ENCODE results near the gene NYAP1. TPM values are rescaled to one million over a fixed set of nuclear protein-coding genes. Genes with fewer than 3 reads are reported as not detected.

Gene NYAP1
- total RNA-seq, 2 donors from 2014 or later, result 0.92 to 0.95 TPM

DNA sequence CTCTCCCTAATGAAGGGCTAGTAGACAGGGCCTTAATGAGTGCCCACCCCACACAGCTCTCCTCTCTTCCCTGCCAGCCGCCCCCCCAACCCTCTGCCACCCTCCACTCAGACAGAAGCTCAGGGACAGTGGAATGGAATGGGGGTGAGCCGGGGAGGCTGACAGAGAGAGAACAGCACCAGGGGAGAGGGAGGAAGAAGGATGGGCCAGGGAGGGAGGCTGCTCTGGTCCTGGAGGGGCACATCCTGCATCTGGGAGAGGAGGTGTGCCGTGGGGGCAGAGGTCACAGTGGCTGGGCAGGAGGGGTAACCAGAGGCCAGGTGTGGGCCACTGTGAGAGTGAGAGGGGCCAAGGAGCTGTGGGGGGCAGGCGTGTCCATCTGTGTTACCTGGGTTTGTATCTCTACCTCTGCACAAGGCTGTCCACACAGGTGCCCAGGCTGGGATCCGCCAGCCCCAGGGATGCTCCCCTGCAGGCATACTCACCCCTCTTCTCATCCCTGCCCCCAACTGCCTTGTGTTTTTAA is 2.4 kb downstream of the NYAP1 start:
- no peak for ATAC-seq (ENCODE audit: insufficient number of reproducible peaks, low FRiP score, low read depth)
- peaks cover 5 to 7% of the 10 kb centered on the region in 2 donors for H3K4me1 ChIP-seq (ENCODE audit: control insufficient read depth in 1 of 2, low read depth in 2 of 2)

DNA sequence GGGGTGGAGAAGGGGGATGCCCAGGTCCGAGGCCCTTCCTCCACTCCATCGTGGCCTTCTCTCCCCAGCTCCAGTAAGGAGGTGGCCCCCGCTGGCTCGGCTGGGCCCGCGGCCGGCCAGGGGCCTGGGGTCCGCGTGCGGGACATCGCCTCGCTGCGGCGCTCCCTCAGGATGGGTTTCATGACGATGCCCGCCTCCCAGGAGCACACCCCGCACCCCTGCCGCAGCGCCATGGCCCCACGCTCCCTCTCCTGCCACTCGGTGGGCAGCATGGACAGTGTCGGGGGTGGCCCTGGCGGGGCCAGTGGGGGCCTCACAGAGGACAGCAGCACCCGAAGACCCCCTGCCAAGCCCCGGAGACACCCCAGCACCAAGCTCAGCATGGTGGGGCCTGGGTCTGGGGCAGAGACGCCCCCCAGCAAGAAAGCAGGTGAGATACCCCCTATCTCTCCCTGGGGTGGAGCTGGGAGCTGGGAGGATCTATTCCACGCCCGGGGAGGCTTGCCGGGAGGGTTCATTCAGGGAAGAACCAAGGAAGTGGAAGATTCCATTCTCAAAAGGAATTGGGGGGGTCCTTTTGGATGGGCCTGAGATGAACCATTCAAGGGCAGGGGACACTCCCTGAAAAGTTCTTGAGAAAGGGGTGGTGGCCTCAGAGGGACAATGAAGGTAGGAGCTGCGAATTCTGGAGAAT is 3.2 kb downstream of the NYAP1 start:
- TF ChIP-seq, protein P1, sequence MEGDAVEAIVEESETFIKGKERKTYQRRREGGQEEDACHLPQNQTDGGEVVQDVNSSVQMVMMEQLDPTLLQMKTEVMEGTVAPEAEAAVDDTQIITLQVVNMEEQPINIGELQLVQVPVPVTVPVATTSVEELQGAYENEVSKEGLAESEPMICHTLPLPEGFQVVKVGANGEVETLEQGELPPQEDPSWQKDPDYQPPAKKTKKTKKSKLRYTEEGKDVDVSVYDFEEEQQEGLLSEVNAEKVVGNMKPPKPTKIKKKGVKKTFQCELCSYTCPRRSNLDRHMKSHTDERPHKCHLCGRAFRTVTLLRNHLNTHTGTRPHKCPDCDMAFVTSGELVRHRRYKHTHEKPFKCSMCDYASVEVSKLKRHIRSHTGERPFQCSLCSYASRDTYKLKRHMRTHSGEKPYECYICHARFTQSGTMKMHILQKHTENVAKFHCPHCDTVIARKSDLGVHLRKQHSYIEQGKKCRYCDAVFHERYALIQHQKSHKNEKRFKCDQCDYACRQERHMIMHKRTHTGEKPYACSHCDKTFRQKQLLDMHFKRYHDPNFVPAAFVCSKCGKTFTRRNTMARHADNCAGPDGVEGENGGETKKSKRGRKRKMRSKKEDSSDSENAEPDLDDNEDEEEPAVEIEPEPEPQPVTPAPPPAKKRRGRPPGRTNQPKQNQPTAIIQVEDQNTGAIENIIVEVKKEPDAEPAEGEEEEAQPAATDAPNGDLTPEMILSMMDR (IDR thresholded peaks at IDR 0.05), result no peak
- H3K27ac ChIP-seq, result no peak overlapping the region
- DNase-seq (ENCODE audit: low spot score), result no peak
- H3K4me1 ChIP-seq (ENCODE audit: control insufficient read depth in 1 of 2, low read depth in 2 of 2), result peaks cover 5 to 7% of the 10 kb centered on the region in 2 donors
- ATAC-seq (ENCODE audit: insufficient number of reproducible peaks, low FRiP score, low read depth), result no peak
- H3K4me3 ChIP-seq, result no peak overlapping the region
- no peaks in the 10 kb centered on the region for H3K9me3 ChIP-seq
- H3K36me3 ChIP-seq, result no peaks in the 10 kb centered on the region
- no peaks in the 10 kb centered on the region for H3K27me3 ChIP-seq (replicated peaks; ENCODE audit: insufficient read depth)

More for the DNA sequence above, 2.4 kb downstream of the NYAP1 start:
- Histone ChIP-seq H3K9me3 (no peaks in the 10 kb centered on the region), H3K27ac (no peak overlapping the region), H3K27me3 (replicated peaks; ENCODE audit: insufficient read depth) (no peaks in the 10 kb centered on the region), H3K4me3 (no peak overlapping the region), H3K36me3 (no peaks in the 10 kb centered on the region)
- DNase-seq (ENCODE audit: low spot score), result no peak
- TF ChIP-seq, protein P1 (IDR thresholded peaks at IDR 0.05), result no peak

DNA sequence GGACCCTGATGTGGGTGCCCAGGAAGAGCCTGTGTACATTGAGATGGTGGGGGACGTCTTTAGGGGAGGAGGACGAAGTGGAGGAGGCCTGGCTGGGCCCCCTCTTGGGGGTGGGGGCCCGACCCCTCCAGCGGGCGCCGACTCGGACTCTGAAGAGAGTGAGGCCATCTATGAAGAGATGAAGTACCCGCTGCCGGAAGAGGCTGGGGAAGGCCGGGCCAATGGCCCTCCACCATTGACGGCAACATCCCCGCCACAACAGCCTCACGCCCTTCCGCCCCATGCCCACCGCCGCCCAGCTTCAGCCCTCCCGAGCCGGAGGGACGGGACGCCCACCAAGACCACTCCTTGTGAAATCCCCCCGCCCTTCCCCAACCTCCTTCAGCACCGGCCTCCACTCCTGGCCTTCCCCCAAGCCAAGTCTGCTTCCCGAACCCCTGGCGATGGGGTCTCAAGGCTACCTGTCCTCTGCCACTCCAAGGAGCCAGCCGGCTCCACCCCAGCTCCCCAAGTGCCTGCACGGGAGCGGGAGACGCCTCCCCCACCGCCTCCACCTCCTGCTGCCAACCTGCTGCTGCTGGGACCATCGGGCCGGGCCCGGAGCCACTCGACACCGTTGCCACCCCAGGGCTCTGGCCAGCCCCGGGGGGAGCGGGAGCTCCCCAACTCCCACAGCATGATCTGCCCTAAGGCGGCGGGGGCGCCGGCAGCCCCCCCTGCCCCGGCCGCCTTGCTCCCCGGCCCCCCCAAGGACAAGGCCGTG is 4.8 kb downstream of the NYAP1 start:
- no peak for DNase-seq (ENCODE audit: low spot score)
- Histone ChIP-seq H3K36me3 (no peaks in the 10 kb centered on the region), H3K4me3 (no peak overlapping the region), H3K27ac (no peak overlapping the region), H3K9me3 (no peaks in the 10 kb centered on the region), H3K4me1 (ENCODE audit: control insufficient read depth in 1 of 2, low read depth in 2 of 2) (peaks cover 0 to 4% of the 10 kb centered on the region in 2 donors), H3K27me3 (replicated peaks; ENCODE audit: insufficient read depth) (no peaks in the 10 kb centered on the region)
- TF ChIP-seq, protein P1 (IDR thresholded peaks at IDR 0.05), result no peak
- no peak for ATAC-seq (ENCODE audit: insufficient number of reproducible peaks, low FRiP score, low read depth)

DNA sequence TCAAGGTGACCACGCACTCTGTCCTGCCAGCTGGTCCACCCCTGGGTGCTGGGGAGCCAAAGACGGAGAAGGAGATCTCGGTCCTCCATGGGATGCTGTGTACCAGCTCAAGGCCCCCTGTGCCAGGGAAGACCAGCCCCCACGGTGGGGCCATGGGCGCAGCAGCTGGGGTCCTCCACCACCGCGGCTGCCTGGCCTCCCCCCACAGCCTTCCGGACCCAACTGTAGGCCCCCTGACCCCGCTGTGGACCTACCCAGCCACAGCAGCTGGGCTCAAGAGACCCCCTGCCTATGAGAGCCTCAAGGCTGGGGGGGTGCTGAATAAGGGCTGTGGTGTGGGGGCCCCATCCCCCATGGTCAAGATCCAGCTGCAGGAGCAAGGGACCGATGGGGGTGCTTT is 5.4 kb downstream of the NYAP1 start:
- ATAC-seq (ENCODE audit: insufficient number of reproducible peaks, low FRiP score, low read depth) (no peak), DNase-seq (ENCODE audit: low spot score) (no peak)
- H3K4me1 ChIP-seq (ENCODE audit: control insufficient read depth in 1 of 2, low read depth in 2 of 2), result peaks cover 0 to 5% of the 10 kb centered on the region in 2 donors
- TF ChIP-seq, protein P1 (IDR thresholded peaks at IDR 0.05), result no peak
- no peak overlapping the region for H3K4me3 ChIP-seq
- no peaks in the 10 kb centered on the region for H3K36me3 ChIP-seq
- H3K9me3 ChIP-seq, result no peaks in the 10 kb centered on the region
- no peaks in the 10 kb centered on the region for H3K27me3 ChIP-seq (replicated peaks; ENCODE audit: insufficient read depth)
- no peak overlapping the region for H3K27ac ChIP-seq

DNA sequence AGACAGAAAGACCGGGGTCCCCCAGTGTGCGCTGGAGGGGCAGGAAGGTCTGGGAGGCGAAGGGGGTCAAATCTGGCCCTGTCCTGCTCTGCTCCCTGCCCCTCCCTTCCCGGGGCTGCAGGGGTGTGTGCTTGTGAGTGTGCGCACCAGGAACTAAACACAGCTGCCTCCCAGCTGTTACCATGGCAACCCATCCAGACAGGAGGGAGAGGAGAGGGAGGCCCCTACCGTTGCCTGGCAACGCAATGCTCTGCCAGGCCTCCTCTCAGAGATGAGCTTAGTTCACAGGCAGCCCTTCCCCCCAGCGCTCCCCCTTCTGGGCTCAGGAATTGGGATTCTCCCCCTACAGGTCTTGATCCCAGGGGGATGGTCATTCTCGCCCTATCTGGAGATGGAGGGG is 6.1 kb downstream of the NYAP1 start:
- no peak overlapping the region for H3K27ac ChIP-seq
- DNase-seq (ENCODE audit: low spot score), result no peak
- H3K4me1 ChIP-seq (ENCODE audit: control insufficient read depth in 1 of 2, low read depth in 2 of 2), result peaks cover 0 to 5% of the 10 kb centered on the region in 2 donors
- H3K4me3 ChIP-seq, result no peak overlapping the region
- no peaks in the 10 kb centered on the region for H3K9me3 ChIP-seq
- H3K27me3 ChIP-seq (replicated peaks; ENCODE audit: insufficient read depth), result no peaks in the 10 kb centered on the region
- H3K36me3 ChIP-seq, result no peaks in the 10 kb centered on the region
- ATAC-seq (ENCODE audit: insufficient number of reproducible peaks, low FRiP score, low read depth), result no peak
- TF ChIP-seq, protein P1 (IDR thresholded peaks at IDR 0.05), result no peak
